Measurements from ENCODE around the gene HRK.
A peak's percentile ranks its signal among the peaks of the same experiment; 100 is the strongest.

HRK gene

GRCh38 chr12:116918464-116918863 lies 37.2 kb upstream of the HRK start:
- Histone ChIP-seq H3K4me1 (ENCODE audit: control insufficient read depth, insufficient read depth, low read length) (peaks cover 13% of the 10 kb centered on the region), H3K36me3 (ENCODE audit: insufficient read depth, low read length) (peaks cover 13% of the 10 kb centered on the region), H3K27me3 (ENCODE audit: control insufficient read depth, insufficient read depth, low read length) (no peaks in the 10 kb centered on the region), H3K9me3 (replicated peaks; ENCODE audit: low read length) (no peaks in the 10 kb centered on the region), H3K4me3 (ENCODE audit: low read length) (no peak overlapping the region), H3K4me2 (ENCODE audit: low read length) (no peak overlapping the region), H3K9ac (ENCODE audit: low read depth, low read length) (no peak overlapping the region)

- Histone ChIP-seq H3K4me2 (ENCODE audit: low read length) (no peak overlapping the region), H3K36me3 (ENCODE audit: insufficient read depth, low read length) (peaks cover 16% of the 10 kb centered on the region), H3K27me3 (ENCODE audit: control insufficient read depth, insufficient read depth, low read length) (no peaks in the 10 kb centered on the region), H3K4me3 (ENCODE audit: low read length) (no peak overlapping the region), H3K9ac (ENCODE audit: low read depth, low read length) (no peak overlapping the region), H3K4me1 (ENCODE audit: control insufficient read depth, insufficient read depth, low read length) (peaks cover 13% of the 10 kb centered on the region), H3K9me3 (replicated peaks; ENCODE audit: low read length) (no peaks in the 10 kb centered on the region)
These were observed 35.5 kb upstream of the HRK start for GRCh38 chr12:116916714-116917114.

GRCh38 chr12:116916122-116916521 lies 34.9 kb upstream of the HRK start:
- Histone ChIP-seq H3K4me3 (ENCODE audit: low read length) (no peak overlapping the region), H3K9me3 (replicated peaks; ENCODE audit: low read length) (no peaks in the 10 kb centered on the region), H3K4me2 (ENCODE audit: low read length) (no peak overlapping the region), H3K9ac (ENCODE audit: low read depth, low read length) (no peak overlapping the region), H3K27me3 (ENCODE audit: control insufficient read depth, insufficient read depth, low read length) (no peaks in the 10 kb centered on the region), H3K4me1 (ENCODE audit: control insufficient read depth, insufficient read depth, low read length) (peaks cover 13% of the 10 kb centered on the region), H3K36me3 (ENCODE audit: insufficient read depth, low read length) (peaks cover 16% of the 10 kb centered on the region)

- peaks cover 16% of the 10 kb centered on the region for H3K36me3 ChIP-seq (ENCODE audit: insufficient read depth, low read length)
- H3K27me3 ChIP-seq (ENCODE audit: control insufficient read depth, insufficient read depth, low read length), result no peaks in the 10 kb centered on the region
- H3K4me1 ChIP-seq (ENCODE audit: control insufficient read depth, insufficient read depth, low read length), result peaks cover 13% of the 10 kb centered on the region
These were observed 34.1 kb upstream of the HRK start for GRCh38 chr12:116915326-116915725.

GRCh38 chr12:116910645-116911451 lies 29.6 kb upstream of the HRK start, which contains the start of gene FBXW8:
TSS of gene FBXW8 (plus strand) at chr12:116910950. CDS start at chr12:116911038, 88 bp downstream.
- H3K4me3 ChIP-seq (ENCODE audit: low read length), result peak within 1 kb of the TSS; percentile 75
- peak within 1 kb of the TSS; percentile 92 for H3K9ac ChIP-seq (ENCODE audit: low read depth, low read length)
- H3K4me2 ChIP-seq (ENCODE audit: low read length), result peak within 1 kb of the TSS; percentile 85
- peaks cover under 1% of the 10 kb centered on the region for H3K4me1 ChIP-seq (ENCODE audit: control insufficient read depth, insufficient read depth, low read length)
- H3K9me3 ChIP-seq (replicated peaks; ENCODE audit: low read length), result no peaks in the 10 kb centered on the region
- H3K27me3 ChIP-seq (ENCODE audit: control insufficient read depth, insufficient read depth, low read length), result peaks cover 19% of the 10 kb centered on the region
- H3K36me3 ChIP-seq (ENCODE audit: insufficient read depth, low read length), result peaks cover 6% of the 10 kb centered on the region

More at GRCh38 chr12:116915326-116915725, 34.1 kb upstream of the HRK start:
- no peak overlapping the region for H3K9ac ChIP-seq (ENCODE audit: low read depth, low read length)
- no peak overlapping the region for H3K4me2 ChIP-seq (ENCODE audit: low read length)
- no peaks in the 10 kb centered on the region for H3K9me3 ChIP-seq (replicated peaks; ENCODE audit: low read length)
- H3K4me3 ChIP-seq (ENCODE audit: low read length), result no peak overlapping the region

GRCh38 chr12:116910280-116910644 lies 29.0 kb upstream of the HRK start:
- Histone ChIP-seq H3K36me3 (ENCODE audit: insufficient read depth, low read length) (peaks cover 4% of the 10 kb centered on the region), H3K9me3 (replicated peaks; ENCODE audit: low read length) (no peaks in the 10 kb centered on the region), H3K4me1 (ENCODE audit: control insufficient read depth, insufficient read depth, low read length) (no peaks in the 10 kb centered on the region), H3K9ac (ENCODE audit: low read depth, low read length) (peak overlapping the region; percentile 92), H3K4me3 (ENCODE audit: low read length) (peak overlapping the region; percentile 75), H3K27me3 (ENCODE audit: control insufficient read depth, insufficient read depth, low read length) (peaks cover 19% of the 10 kb centered on the region), H3K4me2 (ENCODE audit: low read length) (peak overlapping the region; percentile 85)

- Histone ChIP-seq H3K9ac (ENCODE audit: low read depth, low read length) (no peak overlapping the region), H3K4me3 (ENCODE audit: low read length) (no peak overlapping the region), H3K9me3 (replicated peaks; ENCODE audit: low read length) (no peaks in the 10 kb centered on the region), H3K36me3 (ENCODE audit: insufficient read depth, low read length) (no peaks in the 10 kb centered on the region), H3K27me3 (ENCODE audit: control insufficient read depth, insufficient read depth, low read length) (peaks cover 28% of the 10 kb centered on the region), H3K4me2 (ENCODE audit: low read length) (no peak overlapping the region), H3K4me1 (ENCODE audit: control insufficient read depth, insufficient read depth, low read length) (no peaks in the 10 kb centered on the region)
These were observed 25.0 kb upstream of the HRK start for GRCh38 chr12:116906285-116906684.

GRCh38 chr12:116903818-116904217 lies 22.6 kb upstream of the HRK start:
- no peak overlapping the region for H3K4me3 ChIP-seq (ENCODE audit: low read length)
- no peaks in the 10 kb centered on the region for H3K9me3 ChIP-seq (replicated peaks; ENCODE audit: low read length)
- H3K9ac ChIP-seq (ENCODE audit: low read depth, low read length), result no peak overlapping the region
- no peaks in the 10 kb centered on the region for H3K4me1 ChIP-seq (ENCODE audit: control insufficient read depth, insufficient read depth, low read length)
- no peak overlapping the region for H3K4me2 ChIP-seq (ENCODE audit: low read length)
- peaks cover 47% of the 10 kb centered on the region for H3K27me3 ChIP-seq (ENCODE audit: control insufficient read depth, insufficient read depth, low read length)
- no peaks in the 10 kb centered on the region for H3K36me3 ChIP-seq (ENCODE audit: insufficient read depth, low read length)

- H3K27me3 ChIP-seq (ENCODE audit: control insufficient read depth, insufficient read depth, low read length), result peaks cover 46% of the 10 kb centered on the region
- no peaks in the 10 kb centered on the region for H3K36me3 ChIP-seq (ENCODE audit: insufficient read depth, low read length)
- no peaks in the 10 kb centered on the region for H3K9me3 ChIP-seq (replicated peaks; ENCODE audit: low read length)
- H3K9ac ChIP-seq (ENCODE audit: low read depth, low read length), result no peak overlapping the region
- no peak overlapping the region for H3K4me2 ChIP-seq (ENCODE audit: low read length)
- no peak overlapping the region for H3K4me3 ChIP-seq (ENCODE audit: low read length)
- H3K4me1 ChIP-seq (ENCODE audit: control insufficient read depth, insufficient read depth, low read length), result no peaks in the 10 kb centered on the region
These were observed 20.4 kb upstream of the HRK start for GRCh38 chr12:116901612-116902011.

- H3K36me3 ChIP-seq (ENCODE audit: insufficient read depth, low read length), result no peaks in the 10 kb centered on the region
- no peak overlapping the region for H3K4me2 ChIP-seq (ENCODE audit: low read length)
- no peaks in the 10 kb centered on the region for H3K9me3 ChIP-seq (replicated peaks; ENCODE audit: low read length)
- H3K27me3 ChIP-seq (ENCODE audit: control insufficient read depth, insufficient read depth, low read length), result peaks cover 51% of the 10 kb centered on the region
- H3K9ac ChIP-seq (ENCODE audit: low read depth, low read length), result no peak overlapping the region
- H3K4me3 ChIP-seq (ENCODE audit: low read length), result no peak overlapping the region
- H3K4me1 ChIP-seq (ENCODE audit: control insufficient read depth, insufficient read depth, low read length), result no peaks in the 10 kb centered on the region
These were observed 17.4 kb upstream of the HRK start for GRCh38 chr12:116898669-116899068.

GRCh38 chr12:116897476-116897875 lies 16.2 kb upstream of the HRK start:
- Histone ChIP-seq H3K4me1 (ENCODE audit: control insufficient read depth, insufficient read depth, low read length) (no peaks in the 10 kb centered on the region), H3K36me3 (ENCODE audit: insufficient read depth, low read length) (no peaks in the 10 kb centered on the region), H3K9ac (ENCODE audit: low read depth, low read length) (no peak overlapping the region), H3K4me3 (ENCODE audit: low read length) (no peak overlapping the region), H3K27me3 (ENCODE audit: control insufficient read depth, insufficient read depth, low read length) (peaks cover 50% of the 10 kb centered on the region), H3K9me3 (replicated peaks; ENCODE audit: low read length) (no peaks in the 10 kb centered on the region), H3K4me2 (ENCODE audit: low read length) (no peak overlapping the region)

GRCh38 chr12:116896411-116896924 lies 15.2 kb upstream of the HRK start:
- Histone ChIP-seq H3K27me3 (ENCODE audit: control insufficient read depth, insufficient read depth, low read length) (peaks cover 47% of the 10 kb centered on the region), H3K4me2 (ENCODE audit: low read length) (no peak overlapping the region), H3K9ac (ENCODE audit: low read depth, low read length) (no peak overlapping the region), H3K36me3 (ENCODE audit: insufficient read depth, low read length) (no peaks in the 10 kb centered on the region), H3K4me1 (ENCODE audit: control insufficient read depth, insufficient read depth, low read length) (no peaks in the 10 kb centered on the region), H3K9me3 (replicated peaks; ENCODE audit: low read length) (no peaks in the 10 kb centered on the region), H3K4me3 (ENCODE audit: low read length) (no peak overlapping the region)

Data from skeletal muscle satellite cell (primary cell).